Neuronal stem cell (in vitro differentiated cells): Measurements from ENCODE around the gene GRIP2.

Source experiments
- DNase-seq: peaks from one replicate; pipeline ENCODE4 v3.0.0-alpha.2; 2013; ENCODE audit warnings: low spot score
- H2AFZ ChIP-seq: one replicate; pipeline ENCODE4 v1.6.1; 2013; ENCODE audit warnings: mild to moderate bottlenecking, low read length, inconsistent platforms
- H2AK5ac ChIP-seq: 2 replicates; pipeline ENCODE4 v1.6.1; 2013; ENCODE audit warnings: low read depth, mild to moderate bottlenecking, inconsistent platforms, low read length, moderate library complexity, mixed read lengths
- H2BK120ac ChIP-seq: 2 replicates; pipeline ENCODE4 v1.6.1; 2013; ENCODE audit warnings: low read depth, mild to moderate bottlenecking, inconsistent platforms, low read length, moderate library complexity, mixed read lengths
- H2BK12ac ChIP-seq: one replicate; pipeline ENCODE4 v1.6.1; 2013; ENCODE audit warnings: low read length, inconsistent platforms
- H2BK15ac ChIP-seq: 2 replicates; pipeline ENCODE4 v1.6.1; 2013; ENCODE audit warnings: mild to moderate bottlenecking, low read length, inconsistent platforms, mixed read lengths
- H2BK5ac ChIP-seq: one replicate; pipeline ENCODE4 v1.6.1; 2013; ENCODE audit warnings: inconsistent platforms, mild to moderate bottlenecking, low read length, moderate library complexity
- H3K14ac ChIP-seq: one replicate; pipeline ENCODE4 v1.6.1; 2013; ENCODE audit warnings: low read length, inconsistent platforms
- H3K18ac ChIP-seq: 2 replicates; pipeline ENCODE4 v1.6.1; 2013; ENCODE audit warnings: low read length, inconsistent platforms
- H3K23ac ChIP-seq: 2 replicates; pipeline ENCODE4 v1.6.1; 2013; ENCODE audit warnings: low read depth, mild to moderate bottlenecking, mixed read lengths, low read length, inconsistent platforms; ENCODE audit not compliant: poor library complexity
- H3K27ac ChIP-seq: replicated peaks from 3 replicates; pipeline ENCODE4 v1.5.1; 2013; ENCODE audit warnings: low read length, inconsistent platforms
- H3K27me3 ChIP-seq, 3 experiments: 2 replicates each; pipeline ENCODE4 v1.6.1; 2013; ENCODE audit warnings: low read length in 3 of 3, mild to moderate bottlenecking in 2 of 3, inconsistent platforms in 1 of 3, low read depth in 1 of 3, mixed read lengths in 1 of 3, moderate library complexity in 1 of 3; ENCODE audit not compliant: control insufficient read depth in 3 of 3, insufficient read depth in 3 of 3
- H3K36me3 ChIP-seq, 2 donors: replicated peaks in 1 of 2; 2 replicates each; pipeline ENCODE4 v1.6.1; 2013; ENCODE audit warnings: low read length in 2 of 2; ENCODE audit not compliant: control insufficient read depth in 2 of 2, insufficient read depth in 2 of 2
- H3K4ac ChIP-seq: 2 replicates; pipeline ENCODE4 v1.6.1; 2013; ENCODE audit warnings: inconsistent platforms, mild to moderate bottlenecking, low read length, moderate library complexity
- H3K4me1 ChIP-seq, 2 donors: 1 replicate in 1 of 2; 2 replicates in 1 of 2; pipeline ENCODE4 v1.6.1; 2013; ENCODE audit warnings: low read length in 2 of 2, low read depth in 1 of 2; ENCODE audit not compliant: control insufficient read depth in 2 of 2, insufficient read depth in 1 of 2
- H3K4me2 ChIP-seq: one replicate; pipeline ENCODE4 v1.6.1; 2013; ENCODE audit warnings: mild to moderate bottlenecking, low read length, inconsistent platforms; ENCODE audit not compliant: insufficient read depth, poor library complexity, severe bottlenecking
- H3K4me3 ChIP-seq, 2 donors: 2 replicates each; pipeline ENCODE4 v1.5.1; 2013; ENCODE audit warnings: low read length in 2 of 2, mild to moderate bottlenecking in 2 of 2, inconsistent platforms in 1 of 2, moderate library complexity in 1 of 2
- H3K79me1 ChIP-seq: one replicate; pipeline ENCODE4 v1.6.1; 2013; ENCODE audit warnings: low read depth, mild to moderate bottlenecking, inconsistent platforms, low read length, moderate library complexity
- H3K9ac ChIP-seq: one replicate; pipeline ENCODE4 v1.6.1; 2013; ENCODE audit warnings: mild to moderate bottlenecking, low read depth, low read length, inconsistent platforms; ENCODE audit not compliant: poor library complexity
- H3K9me3 ChIP-seq, 2 donors: replicated peaks in 1 of 2; 2 replicates each; pipeline versions ENCODE3 to v1.6.1; 2013; ENCODE audit warnings: low read length in 2 of 2, mild to moderate bottlenecking in 2 of 2, inconsistent platforms in 1 of 2, low read depth in 1 of 2, mixed read lengths in 1 of 2, moderate library complexity in 1 of 2; ENCODE audit not compliant: control insufficient read depth in 2 of 2, insufficient read depth in 1 of 2
- H4K8ac ChIP-seq: one replicate; pipeline ENCODE4 v1.6.1; 2013; ENCODE audit warnings: low read depth, mild to moderate bottlenecking, inconsistent platforms, low read length, moderate library complexity
- H4K91ac ChIP-seq: one replicate; pipeline ENCODE4 v1.6.1; 2013; ENCODE audit warnings: low read length, low read depth, mild to moderate bottlenecking, inconsistent platforms; ENCODE audit not compliant: poor library complexity
- WGBS, 2 donors: extraction: QIAGEN DNeasy Blood & Tissue Kit; methylation state at CpG; one replicate each; pipeline ENCODE4 v1.1.7; 2013; ENCODE audit warnings: missing lambda C conversion rate in 2 of 2, mixed read lengths in 1 of 2; ENCODE audit not compliant: insufficient read length in 2 of 2, insufficient replicate concordance in 1 of 2; ENCODE audit errors: extremely low coverage in 2 of 2; 5-methylcytosine and 5-hydroxymethylcytosine counted together

The GRIP2 gene

DNA sequence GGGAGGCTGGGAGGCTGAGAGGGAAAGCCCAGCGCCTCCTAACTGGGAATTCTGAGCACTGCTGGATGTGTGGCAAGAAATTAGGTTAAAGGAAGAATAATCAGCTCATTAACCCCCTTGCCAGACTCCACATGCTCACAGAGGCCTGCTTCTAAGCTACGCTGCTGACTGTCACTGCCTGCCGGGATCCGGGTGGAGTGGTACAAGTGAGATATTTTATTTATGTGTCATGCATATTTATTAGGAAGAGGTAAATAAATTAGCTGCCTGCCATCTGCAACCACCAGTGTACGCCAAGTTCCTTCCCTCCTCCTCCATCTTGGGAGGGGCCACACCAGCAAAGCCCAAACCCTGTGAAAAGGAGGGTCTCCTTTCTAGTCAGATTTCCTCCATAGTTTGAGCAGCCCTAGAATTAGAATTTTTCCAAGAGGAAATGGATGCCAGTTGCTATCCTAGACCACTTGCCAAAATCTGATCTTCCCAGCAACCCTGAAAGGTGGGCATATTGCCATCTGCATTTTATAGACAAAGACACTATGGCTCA, 43.5 kb upstream of the GRIP2 start:
- DNase-seq, result no peak
- H2AFZ ChIP-seq, result no peak overlapping the region
- peaks cover 0 to 37% (median 0%) of the 10 kb centered on the region in 3 experiments for H3K27me3 ChIP-seq
- H3K4ac ChIP-seq, result no peak overlapping the region
- no peak overlapping the region for H3K9ac ChIP-seq
- H3K14ac ChIP-seq, result no peak overlapping the region
- no peaks in the 10 kb centered on the region for H3K4me1 ChIP-seq
- no peak overlapping the region for H2BK15ac ChIP-seq
- H2BK12ac ChIP-seq, result no peak overlapping the region
- H2BK5ac ChIP-seq, result no peak overlapping the region
- no peak overlapping the region for H3K4me3 ChIP-seq
- no peaks in the 10 kb centered on the region for H3K79me1 ChIP-seq
- no peak overlapping the region for H3K18ac ChIP-seq
- no peak overlapping the region for H2BK120ac ChIP-seq
- no peak overlapping the region for H4K8ac ChIP-seq
- no peak overlapping the region for H4K91ac ChIP-seq
- no peak overlapping the region for H3K4me2 ChIP-seq
- no peak overlapping the region for H2AK5ac ChIP-seq
- no peaks in the 10 kb centered on the region for H3K9me3 ChIP-seq
- no peak overlapping the region for H3K27ac ChIP-seq
- no CpG with 5 or more reads among the region's 5 CpGs for WGBS, 2 donors
- H3K36me3 ChIP-seq, result no peaks in the 10 kb centered on the region
- H3K23ac ChIP-seq, result no peak overlapping the region

- Histone ChIP-seq H2BK15ac (no peak overlapping the region), H3K18ac (no peak overlapping the region), H3K4ac (no peak overlapping the region), H4K91ac (no peak overlapping the region), H2BK5ac (no peak overlapping the region), H2BK12ac (no peak overlapping the region), H2AK5ac (no peak overlapping the region), H2AFZ (no peak overlapping the region), H3K14ac (no peak overlapping the region), H3K4me2 (no peak overlapping the region), H3K27me3 (peaks cover 0 to 31% (median 0%) of the 10 kb centered on the region in 3 experiments), H3K27ac (no peak overlapping the region), H3K79me1 (no peaks in the 10 kb centered on the region), H3K36me3 (no peaks in the 10 kb centered on the region), H2BK120ac (no peak overlapping the region), H4K8ac (no peak overlapping the region), H3K9me3 (no peaks in the 10 kb centered on the region), H3K4me1 (no peaks in the 10 kb centered on the region), H3K23ac (no peak overlapping the region), H3K9ac (no peak overlapping the region), H3K4me3 (no peak overlapping the region)
- no peak for DNase-seq
- no CpG with 5 or more reads among the region's 4 CpGs for WGBS, 2 donors
Observed at GRCh38 chr3:14582045-14582410, 41.9 kb upstream of the GRIP2 start.

GRCh38 chr3:14581334-14582044, 41.3 kb upstream of the GRIP2 start:
- H3K9ac ChIP-seq, result no peak overlapping the region

GRCh38 chr3:14577897-14578296, 37.8 kb upstream of the GRIP2 start:
- Histone ChIP-seq H3K14ac (no peak overlapping the region), H2BK15ac (no peak overlapping the region), H3K18ac (no peak overlapping the region), H3K79me1 (no peaks in the 10 kb centered on the region), H3K27ac (no peak overlapping the region), H3K23ac (no peak overlapping the region), H4K8ac (no peak overlapping the region), H3K9ac (no peak overlapping the region), H2AK5ac (no peak overlapping the region), H3K9me3 (no peaks in the 10 kb centered on the region), H2BK12ac (no peak overlapping the region), H3K36me3 (no peaks in the 10 kb centered on the region), H2AFZ (no peak overlapping the region), H3K4me2 (no peak overlapping the region), H2BK5ac (no peak overlapping the region), H3K27me3 (peaks cover 0 to 27% (median 0%) of the 10 kb centered on the region in 3 experiments), H3K4me3 (no peak overlapping the region), H3K4me1 (no peaks in the 10 kb centered on the region), H3K4ac (no peak overlapping the region), H4K91ac (no peak overlapping the region), H2BK120ac (no peak overlapping the region)
- DNase-seq, result no peak
- WGBS, 2 donors, result no CpG with 5 or more reads among the region's 5 CpGs

More at GRCh38 chr3:14581334-14582044, 41.3 kb upstream of the GRIP2 start:
- WGBS, 2 donors, result no CpG with 5 or more reads among the region's 5 CpGs
- Histone ChIP-seq H2AK5ac (no peak overlapping the region), H3K27me3 (peaks cover 0 to 30% (median 0%) of the 10 kb centered on the region in 3 experiments), H3K18ac (no peak overlapping the region), H4K91ac (no peak overlapping the region), H3K4me2 (no peak overlapping the region), H2BK120ac (no peak overlapping the region), H3K23ac (no peak overlapping the region), H3K27ac (no peak overlapping the region), H3K36me3 (no peaks in the 10 kb centered on the region), H3K4me3 (no peak overlapping the region), H3K14ac (no peak overlapping the region), H2BK15ac (no peak overlapping the region), H3K4ac (no peak overlapping the region), H2BK12ac (no peak overlapping the region), H3K9me3 (no peaks in the 10 kb centered on the region), H2AFZ (no peak overlapping the region), H3K4me1 (no peaks in the 10 kb centered on the region), H2BK5ac (no peak overlapping the region), H4K8ac (no peak overlapping the region), H3K79me1 (no peaks in the 10 kb centered on the region)
- no peak for DNase-seq
